OCI-LY7 (cell line): ENCODE measurements around the gene GIMAP8. TPM values are rescaled to one million over a fixed set of nuclear protein-coding genes. Genes with fewer than 3 reads are reported as not detected.

Experiments used
- BruUV-seq: library from RNA; stranded (reverse); fragments of 400-500 nt; replicated peaks from 2 replicates; lab custom pipeline; 2021; lab: Mats Ljungman, UMichigan
- CTCF ChIA-PET: fragments of 300-600 bp; sonication (Branson Sonifier 250); formaldehyde crosslinking; loops from one replicate; lab custom pipeline; 2022; ENCODE audit warnings: antibody characterized with exemption; ENCODE audit not compliant: unreplicated experiment; lab: Charles Lee
- POLR2A ChIA-PET: fragments of 300-600 bp; sonication (Branson Sonifier 250); formaldehyde crosslinking; loops from one replicate; lab custom pipeline; 2022; ENCODE audit warnings: antibody characterized with exemption; lab: Charles Lee
- DNase-seq: peaks from one replicate; pipeline ENCODE4 v3.0.0-alpha.2; 2015; ENCODE audit warnings: low spot score
- H2AFZ ChIP-seq: fragments of 200-600 bp; sonication (generic), shearing (Covaris generic); 2 replicates; pipeline ENCODE4 v1.6.1; 2014; ENCODE audit warnings: mild to moderate bottlenecking, antibody characterized with exemption, low read length, moderate library complexity
- H3K27ac ChIP-seq: fragments of 200-600 bp; sonication (generic); 2 replicates; pipeline ENCODE4 v1.5.1; 2014; ENCODE audit warnings: mixed run types, low read depth, mild to moderate bottlenecking, moderate library complexity, low read length, inconsistent platforms; ENCODE audit not compliant: poor library complexity, severe bottlenecking
- H3K36me3 ChIP-seq: fragments of 200-600 bp; sonication (generic); 2 replicates; pipeline ENCODE4 v1.6.1; 2014; ENCODE audit warnings: mild to moderate bottlenecking, antibody characterized with exemption, low read length, moderate library complexity, mixed read lengths; ENCODE audit not compliant: insufficient read depth
- H3K4me1 ChIP-seq: fragments of 200-600 bp; sonication (generic); 2 replicates; pipeline ENCODE4 v1.5.1; 2014; ENCODE audit warnings: mild to moderate bottlenecking, low read length; ENCODE audit not compliant: insufficient read depth, poor library complexity, severe bottlenecking
- H3K4me2 ChIP-seq: fragments of 200-600 bp; sonication (generic); 2 replicates; pipeline ENCODE4 v1.6.1; 2014; ENCODE audit warnings: mild to moderate bottlenecking, low read length
- H3K4me3 ChIP-seq: fragments of 200-600 bp; sonication (generic); 2 replicates; pipeline ENCODE4 v1.5.1; 2014; ENCODE audit warnings: mild to moderate bottlenecking, low read depth, low read length; ENCODE audit not compliant: poor library complexity, severe bottlenecking
- H3K79me2 ChIP-seq: fragments of 200-600 bp; sonication (generic); 2 replicates; pipeline ENCODE4 v1.6.1; 2016; ENCODE audit warnings: low read depth, mild to moderate bottlenecking, low read length, moderate library complexity, mixed read lengths; ENCODE audit not compliant: insufficient read depth
- H3K9me2 ChIP-seq: fragments of 200-600 bp; sonication (generic); 2 replicates; pipeline ENCODE4 v1.6.1; 2016; ENCODE audit warnings: mild to moderate bottlenecking, low read length, mixed read lengths; ENCODE audit not compliant: insufficient read depth
- H3K9me3 ChIP-seq: fragments of 200-600 bp; sonication (generic); 2 replicates; pipeline ENCODE4 v1.6.1; 2014; ENCODE audit warnings: mild to moderate bottlenecking, mixed run types, low read length, mixed read lengths
- H4K20me1 ChIP-seq: fragments of 200-600 bp; sonication (generic); 2 replicates; pipeline ENCODE4 v1.6.1; 2014; ENCODE audit warnings: mild to moderate bottlenecking, antibody characterized with exemption, low read length, moderate library complexity, mixed read lengths; ENCODE audit not compliant: insufficient read depth
- EZH2phosphoT487 ChIP-seq: fragments of 200-600 bp; sonication (generic); IDR thresholded peaks from 2 replicates; pipeline ENCODE4 v1.6.1; 2018; ENCODE audit warnings: low read depth, borderline replicate concordance, mild to moderate bottlenecking, mixed run types, antibody characterized with exemption, low read length, moderate library complexity, mixed read lengths
- intact Hi-C: fragments of 100-400 bp; cut with micrococcal nuclease; formaldehyde crosslinking; loops from one replicate; pipeline ENCODE4 v1.10.0; 2022; ENCODE audit not compliant: unreplicated experiment
- total RNA-seq, 2 experiments: library from RNA; depleted of rRNA in 1 of 2; stranded (reverse); fragments of >200 nt in 1 of 2; shearing (Covaris generic) in 1 of 2; gene quantifications; 2 replicates each; pipeline ENCODE4 v1.2.3, GENCODE V29; 2014 to 2022
- TF ChIP-seq, protein P1 (sequence below): fragments of 200-600 bp; sonication (generic); conservative IDR thresholded peaks from 2 replicates; pipeline ENCODE4 v1.5.1; 2014; ENCODE audit warnings: mild to moderate bottlenecking, antibody characterized with exemption, low read length, moderate library complexity, mixed read lengths

The GIMAP8 gene
- total RNA-seq, 2 experiments from 2014 or later = not detected

DNA sequence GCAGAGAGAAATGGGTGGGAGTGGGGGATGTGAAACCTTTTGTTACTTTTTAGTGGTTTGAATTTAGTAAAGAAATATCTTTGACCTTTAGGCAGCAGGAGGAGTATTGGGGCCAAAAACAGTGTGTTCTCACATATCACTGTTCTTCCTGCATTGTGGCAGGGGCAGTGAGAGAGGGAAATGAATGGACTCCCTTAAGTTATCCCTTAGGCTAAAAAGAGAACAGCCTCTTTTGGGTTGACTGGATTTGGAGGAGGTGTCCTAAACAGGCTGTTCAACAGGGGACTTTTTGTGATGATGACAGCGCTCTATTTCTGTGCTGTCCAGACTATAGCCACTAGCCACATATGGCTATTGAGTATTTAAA, 49.0 kb upstream of the GIMAP8 start:
- Histone ChIP-seq H2AFZ (no peak overlapping the region), H3K4me1 (peaks cover 19% of the 10 kb centered on the region), H3K36me3 (no peaks in the 10 kb centered on the region), H3K4me2 (no peak overlapping the region), H4K20me1 (no peaks in the 10 kb centered on the region), H3K4me3 (no peak overlapping the region), H3K9me3 (no peaks in the 10 kb centered on the region), H3K27ac (no peak overlapping the region), H3K79me2 (no peaks in the 10 kb centered on the region; the same call in 1 of the 2 replicates), H3K9me2 (no peaks in the 10 kb centered on the region)
- ChIA-PET CTCF (no interaction called here), POLR2A (interaction anchor here (0.6 to 1.7 kb wide), 2 partner anchors 10 to 16 kb away, joined by 4 read pairs; no protein-coding TSS in a partner anchor)
- no TSS peak for BruUV-seq
- no peak for DNase-seq
- TF ChIP-seq EZH2phosphoT487 = no peak
- intact Hi-C loops = no loop called here

DNA sequence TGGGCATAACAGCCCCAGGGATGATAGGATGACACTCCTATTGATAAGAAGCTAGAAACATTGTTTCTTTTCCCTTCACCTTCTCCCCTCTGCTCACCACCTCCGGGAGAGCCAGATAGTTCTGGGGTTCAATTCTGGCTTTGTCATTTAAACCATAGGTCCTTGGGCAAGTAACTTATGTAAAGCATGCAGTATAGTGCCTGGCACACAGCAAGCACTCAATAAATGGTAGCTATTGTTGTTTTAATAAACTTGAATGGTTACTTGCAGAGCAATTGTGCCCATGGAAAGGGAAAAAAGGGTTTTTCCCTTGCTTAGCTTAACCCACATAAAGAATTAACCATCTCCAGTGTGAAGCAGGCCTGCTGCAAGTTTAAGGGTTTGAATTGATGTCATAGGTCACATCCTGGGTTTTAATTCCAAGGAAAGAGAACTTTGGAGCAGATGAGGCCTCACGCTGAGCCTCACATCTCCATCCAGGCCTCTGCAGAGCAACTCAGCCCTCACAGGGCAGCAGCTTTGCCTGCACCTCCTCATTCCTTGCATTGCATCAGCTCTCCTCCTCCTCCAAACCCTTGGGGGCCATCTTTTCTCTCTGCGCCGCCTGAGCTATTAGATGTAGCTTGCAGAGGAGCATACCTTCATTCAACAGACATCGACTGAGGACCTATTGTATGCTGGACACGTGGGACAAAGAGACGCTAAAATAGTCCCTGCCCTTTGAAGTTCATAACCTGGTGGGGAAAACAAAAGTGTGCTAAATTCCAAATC, 48.4 kb upstream of the GIMAP8 start:
- Histone ChIP-seq H3K4me2 (no peak overlapping the region), H3K79me2 (no peaks in the 10 kb centered on the region; the same call in 1 of the 2 replicates), H3K9me2 (no peaks in the 10 kb centered on the region), H3K27ac (no peak overlapping the region), H3K4me1 (peaks cover 26% of the 10 kb centered on the region), H3K4me3 (no peak overlapping the region), H2AFZ (no peak overlapping the region), H4K20me1 (no peaks in the 10 kb centered on the region), H3K36me3 (no peaks in the 10 kb centered on the region), H3K9me3 (no peaks in the 10 kb centered on the region)
- no TSS peak for BruUV-seq
- TF ChIP-seq, protein P1, sequence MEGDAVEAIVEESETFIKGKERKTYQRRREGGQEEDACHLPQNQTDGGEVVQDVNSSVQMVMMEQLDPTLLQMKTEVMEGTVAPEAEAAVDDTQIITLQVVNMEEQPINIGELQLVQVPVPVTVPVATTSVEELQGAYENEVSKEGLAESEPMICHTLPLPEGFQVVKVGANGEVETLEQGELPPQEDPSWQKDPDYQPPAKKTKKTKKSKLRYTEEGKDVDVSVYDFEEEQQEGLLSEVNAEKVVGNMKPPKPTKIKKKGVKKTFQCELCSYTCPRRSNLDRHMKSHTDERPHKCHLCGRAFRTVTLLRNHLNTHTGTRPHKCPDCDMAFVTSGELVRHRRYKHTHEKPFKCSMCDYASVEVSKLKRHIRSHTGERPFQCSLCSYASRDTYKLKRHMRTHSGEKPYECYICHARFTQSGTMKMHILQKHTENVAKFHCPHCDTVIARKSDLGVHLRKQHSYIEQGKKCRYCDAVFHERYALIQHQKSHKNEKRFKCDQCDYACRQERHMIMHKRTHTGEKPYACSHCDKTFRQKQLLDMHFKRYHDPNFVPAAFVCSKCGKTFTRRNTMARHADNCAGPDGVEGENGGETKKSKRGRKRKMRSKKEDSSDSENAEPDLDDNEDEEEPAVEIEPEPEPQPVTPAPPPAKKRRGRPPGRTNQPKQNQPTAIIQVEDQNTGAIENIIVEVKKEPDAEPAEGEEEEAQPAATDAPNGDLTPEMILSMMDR = no peak
- TF ChIP-seq EZH2phosphoT487 = no peak
- DNase-seq = no peak
- POLR2A ChIA-PET = interaction anchor here (0.5 to 1.7 kb wide), 4 partner anchors 11 to 585 kb away, joined by 3 to 4 read pairs (median 4); no protein-coding TSS in a partner anchor
- CTCF ChIA-PET = no interaction called here
- intact Hi-C loops = no loop called here

DNA sequence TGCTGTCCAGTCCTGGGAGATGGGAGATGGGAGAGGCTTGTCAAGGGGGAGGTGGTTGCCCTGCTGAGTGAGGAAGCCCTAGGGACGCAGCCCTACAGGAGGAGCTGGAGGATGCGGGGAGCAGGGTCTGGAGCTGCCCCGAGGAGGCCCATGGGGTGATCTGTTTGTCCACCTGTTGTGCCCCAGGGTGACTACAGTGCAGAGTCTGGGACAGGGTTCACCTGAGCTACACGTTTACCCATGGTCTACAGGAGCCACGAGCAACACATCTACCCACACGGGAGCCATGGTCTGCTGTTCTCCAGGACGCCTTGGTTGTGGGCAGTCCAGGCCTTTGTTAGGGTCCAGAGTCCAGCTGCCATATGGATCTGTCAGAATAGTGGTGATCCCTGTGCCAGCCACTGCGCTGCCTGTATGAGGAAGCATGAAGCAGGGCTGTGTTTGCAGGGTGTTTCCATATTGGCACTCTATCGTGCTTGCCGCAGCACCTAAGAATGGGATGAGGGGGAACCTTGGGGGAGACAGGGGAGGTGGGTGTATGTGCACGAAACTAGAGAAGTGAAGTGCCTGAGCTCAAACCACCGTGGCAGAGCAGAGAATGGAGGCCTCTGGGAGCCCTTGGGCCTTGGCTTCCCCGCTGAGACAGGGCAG, 47.6 kb upstream of the GIMAP8 start:
- Histone ChIP-seq H3K9me3 (no peaks in the 10 kb centered on the region), H3K27ac (no peak overlapping the region), H4K20me1 (no peaks in the 10 kb centered on the region), H3K9me2 (no peaks in the 10 kb centered on the region), H3K36me3 (no peaks in the 10 kb centered on the region), H3K4me3 (no peak overlapping the region), H3K79me2 (no peaks in the 10 kb centered on the region; the same call in 1 of the 2 replicates), H2AFZ (no peak overlapping the region), H3K4me1 (peaks cover 33% of the 10 kb centered on the region), H3K4me2 (no peak overlapping the region)
- no peak for DNase-seq
- CTCF ChIA-PET = no interaction called here
- intact Hi-C loops = no loop called here
- TF ChIP-seq EZH2phosphoT487 = no peak
- TF ChIP-seq, protein P1 = no peak
- POLR2A ChIA-PET = interaction anchor here (1.7 kb wide), 1 partner anchor 17 kb away, joined by 4 read pairs; no protein-coding TSS in a partner anchor
- BruUV-seq = no TSS peak
